GM10248 (cell line): ENCODE measurements around the gene GCC1.
A peak's percentile ranks its signal among the peaks of the same experiment; 100 is the strongest.

ENCODE experiments used
- CTCF ChIA-PET: fragments of 300-600 bp; sonication (Branson Sonifier 250); formaldehyde crosslinking; extraction: SDS; loops from one replicate; lab custom pipeline; 2021; ENCODE audit warnings: antibody characterized with exemption; lab: Yijun Ruan, JAX
- POLR2A ChIA-PET: fragments of 350-650 bp; sonication (Branson Sonifier 250); formaldehyde crosslinking; extraction: SDS; loops from one replicate; lab custom pipeline; 2020; ENCODE audit warnings: antibody characterized with exemption; lab: Yijun Ruan, JAX
- DNase-seq: peaks from one replicate; pipeline ENCODE4 v3.0.0; 2012; ENCODE audit errors: extremely low spot score
- CTCF ChIP-seq: IDR thresholded peaks from 2 replicates; pipeline ENCODE4 v1.5.1; 2012; ENCODE audit warnings: mild to moderate bottlenecking, low read depth; ENCODE audit errors: extremely low read depth, missing control alignments, control extremely low read depth

Gene GCC1

GRCh38 chr7:127609297-127609696, 23.9 kb upstream of the GCC1 start:
- TF ChIP-seq CTCF: no peak
- DNase-seq: no peak
- ChIA-PET POLR2A (no interaction called here), CTCF (no interaction called here)

GRCh38 chr7:127608446-127608845, 23.1 kb upstream of the GCC1 start:
- no peak for TF ChIP-seq CTCF
- CTCF ChIA-PET: no interaction called here
- POLR2A ChIA-PET: no interaction called here
- DNase-seq: no peak

GRCh38 chr7:127600885-127601284, 15.5 kb upstream of the GCC1 start:
- CTCF ChIA-PET: interaction anchor here (1.5 to 2.8 kb wide), 2 partner anchors 12 to 14 kb away, joined by 4 to 7 read pairs; partner anchors contain the start of gene ARF5
- DNase-seq: no peak
- TF ChIP-seq CTCF: no peak
- POLR2A ChIA-PET: no interaction called here

GRCh38 chr7:127598318-127598717, 12.9 kb upstream of the GCC1 start:
- CTCF ChIA-PET: interaction anchor here (0.7 to 1.7 kb wide), 3 partner anchors 9 to 40 kb away, joined by 3 to 4 read pairs (median 3); no protein-coding TSS in a partner anchor

GRCh38 chr7:127595737-127596136, 10.3 kb upstream of the GCC1 start:
- ChIA-PET POLR2A (interaction anchor here (0.7 kb wide), 1 partner anchor 348 kb away, joined by 3 read pairs; no protein-coding TSS in a partner anchor), CTCF (no interaction called here)
- TF ChIP-seq CTCF: no peak
- no peak for DNase-seq

More at GRCh38 chr7:127598318-127598717, 12.9 kb upstream of the GCC1 start:
- TF ChIP-seq CTCF: peak; percentile 15
- DNase-seq: no peak
- POLR2A ChIA-PET: no interaction called here

- no peak for TF ChIP-seq CTCF
- no peak for DNase-seq
- ChIA-PET CTCF (no interaction called here), POLR2A (no interaction called here)
Measured at GRCh38 chr7:127594490-127594889, 9.1 kb upstream of the GCC1 start.
